ENCODE results near the gene ADAP2. TPM values are rescaled to one million over a fixed set of nuclear protein-coding genes. Genes with fewer than 3 reads are reported as not detected.
A peak's percentile ranks its signal among the peaks of the same experiment; 100 is the strongest.
"Not testable (repeated sequence)": the region's sequence is repeated elsewhere in the genome, so short reads cannot be mapped to it uniquely, and the experiment has no call there.

ADAP2 gene
- total and polyA plus RNA-seq, 7 experiments from 2014 or later, result 2.6 to 18.9 (median 4.9) TPM; not detected in 2

- Mint-ChIP-seq H3K27ac (peak overlapping the region in 1 of 9 donors; percentile 76), H3K36me3 (no peaks in the 10 kb centered on the region), H3K4me3 (no peak overlapping the region), H3K9me3 (no peaks in the 10 kb centered on the region), H3K4me1 (peaks cover 0 to 8% (median 0%) of the 10 kb centered on the region in 7 donors), H3K27me3 (peaks cover 0 to 27% (median 0%) of the 10 kb centered on the region in 5 donors)
- Histone ChIP-seq H3K27ac (ENCODE audit: low read depth, low read length) (no peak overlapping the region), H3K27me3 (ENCODE audit: control insufficient read depth in 2 of 2, insufficient read depth in 2 of 2, low read length in 2 of 2) (no peaks in the 10 kb centered on the region), H3K4me3 (ENCODE audit: low read length) (no peak overlapping the region), H3K4me1 (ENCODE audit: control insufficient read depth in 2 of 2, insufficient read depth in 2 of 2, low read length in 2 of 2) (no peaks in the 10 kb centered on the region), H3K9me3 (ENCODE audit: control insufficient read depth in 2 of 3, low read length in 3 of 3) (no peaks in the 10 kb centered on the region), H3K36me3 (ENCODE audit: control insufficient read depth in 2 of 3, insufficient read depth in 3 of 3, low read length in 3 of 3) (no peaks in the 10 kb centered on the region)
- ATAC-seq (no peak), DNase-seq (no peak)
- CTCF ChIA-PET, result no interaction called here
- intact Hi-C loops (cut with micrococcal nuclease), result no loop called here
- POLR2A ChIA-PET, result interaction anchor here (0.6 kb wide), 1 partner anchor 8 kb away, joined by 3 read pairs; no protein-coding TSS in a partner anchor
Observed at GRCh38 chr17:30956764-30957374, 35.1 kb downstream of the ADAP2 start.

DNA sequence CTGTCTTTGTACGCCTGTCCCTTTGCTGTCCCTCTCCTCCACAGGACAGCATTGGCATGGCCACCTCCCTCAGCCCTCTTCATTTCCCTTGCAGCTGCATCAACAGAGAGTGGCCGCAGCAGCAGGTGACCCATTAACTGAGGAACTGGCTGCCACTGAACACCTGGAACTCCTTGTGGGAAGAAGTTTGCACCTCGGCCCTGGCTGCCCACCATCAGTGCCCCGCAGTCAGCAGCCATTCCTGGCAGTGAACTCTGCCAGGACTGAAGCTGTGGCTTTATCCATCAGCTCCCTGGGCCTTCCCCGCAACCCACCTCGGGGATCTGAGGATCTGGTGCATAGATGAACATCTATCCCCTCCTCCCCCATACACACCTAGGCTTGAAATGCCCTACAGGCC is 36.0 kb downstream of the ADAP2 start:
- intact Hi-C loops (cut with micrococcal nuclease), result no loop called here
- Mint-ChIP-seq H3K4me3 (no peak overlapping the region), H3K27me3 (peaks cover 0 to 27% (median 0%) of the 10 kb centered on the region in 5 donors), H3K9me3 (no peaks in the 10 kb centered on the region), H3K36me3 (no peaks in the 10 kb centered on the region), H3K27ac (no peak overlapping the region), H3K4me1 (peaks cover 0 to 10% (median 0%) of the 10 kb centered on the region in 7 donors)
- no peak for ATAC-seq
- CTCF ChIA-PET, result no interaction called here
- POLR2A ChIA-PET, result no interaction called here
- H3K4me3 ChIP-seq (ENCODE audit: low read length), result no peak overlapping the region
- H3K27ac ChIP-seq (ENCODE audit: low read depth, low read length), result no peak overlapping the region
- no peaks in the 10 kb centered on the region for H3K36me3 ChIP-seq (ENCODE audit: control insufficient read depth in 2 of 3, insufficient read depth in 3 of 3, low read length in 3 of 3)
- H3K9me3 ChIP-seq (ENCODE audit: control insufficient read depth in 2 of 3, low read length in 3 of 3), result no peaks in the 10 kb centered on the region
- no peaks in the 10 kb centered on the region for H3K4me1 ChIP-seq (ENCODE audit: control insufficient read depth in 2 of 2, insufficient read depth in 2 of 2, low read length in 2 of 2)
- no peaks in the 10 kb centered on the region for H3K27me3 ChIP-seq (ENCODE audit: control insufficient read depth in 2 of 2, insufficient read depth in 2 of 2, low read length in 2 of 2)
- DNase-seq, result no peak

DNA sequence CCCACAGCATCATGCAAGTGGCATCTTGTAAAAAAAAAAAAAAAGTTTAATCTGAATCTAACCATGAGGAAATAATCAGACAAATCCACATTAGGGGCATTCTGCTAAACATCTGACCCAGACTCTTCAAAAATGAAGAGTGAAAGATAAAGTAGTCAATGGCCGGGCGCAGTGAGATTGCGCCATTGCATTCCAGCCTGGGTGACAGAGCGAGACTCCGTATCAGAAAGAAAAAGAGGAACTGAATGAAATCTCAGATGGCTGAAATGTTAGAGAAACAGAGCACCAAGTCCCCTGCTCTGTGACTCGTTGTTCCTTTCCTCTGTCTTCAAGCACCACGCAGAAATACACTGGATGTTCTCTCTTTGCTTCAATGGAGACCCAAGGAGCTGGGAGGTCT is 36.4 kb downstream of the ADAP2 start:
- intact Hi-C loops (cut with micrococcal nuclease), result no loop called here
- no peak overlapping the region for H3K27ac Mint-ChIP-seq
- no peak for DNase-seq
- H3K4me3 Mint-ChIP-seq, result no peak overlapping the region
- Histone ChIP-seq H3K9me3 (ENCODE audit: control insufficient read depth in 2 of 3, low read length in 3 of 3) (no peaks in the 10 kb centered on the region), H3K27me3 (ENCODE audit: control insufficient read depth in 2 of 2, insufficient read depth in 2 of 2, low read length in 2 of 2) (no peaks in the 10 kb centered on the region), H3K27ac (ENCODE audit: low read depth, low read length) (no peak overlapping the region), H3K36me3 (ENCODE audit: control insufficient read depth in 2 of 3, insufficient read depth in 3 of 3, low read length in 3 of 3) (no peaks in the 10 kb centered on the region), H3K4me1 (ENCODE audit: control insufficient read depth in 2 of 2, insufficient read depth in 2 of 2, low read length in 2 of 2) (no peaks in the 10 kb centered on the region), H3K4me3 (ENCODE audit: low read length) (no peak overlapping the region)
- no peaks in the 10 kb centered on the region for H3K36me3 Mint-ChIP-seq
- ATAC-seq, result peak; percentile 56
- no peaks in the 10 kb centered on the region for H3K9me3 Mint-ChIP-seq
- ChIA-PET CTCF (no interaction called here), POLR2A (no interaction called here)
- H3K4me1 Mint-ChIP-seq, result peaks cover 0 to 10% (median 0%) of the 10 kb centered on the region in 7 donors
- H3K27me3 Mint-ChIP-seq, result peaks cover 0 to 27% (median 0%) of the 10 kb centered on the region in 5 donors

DNA sequence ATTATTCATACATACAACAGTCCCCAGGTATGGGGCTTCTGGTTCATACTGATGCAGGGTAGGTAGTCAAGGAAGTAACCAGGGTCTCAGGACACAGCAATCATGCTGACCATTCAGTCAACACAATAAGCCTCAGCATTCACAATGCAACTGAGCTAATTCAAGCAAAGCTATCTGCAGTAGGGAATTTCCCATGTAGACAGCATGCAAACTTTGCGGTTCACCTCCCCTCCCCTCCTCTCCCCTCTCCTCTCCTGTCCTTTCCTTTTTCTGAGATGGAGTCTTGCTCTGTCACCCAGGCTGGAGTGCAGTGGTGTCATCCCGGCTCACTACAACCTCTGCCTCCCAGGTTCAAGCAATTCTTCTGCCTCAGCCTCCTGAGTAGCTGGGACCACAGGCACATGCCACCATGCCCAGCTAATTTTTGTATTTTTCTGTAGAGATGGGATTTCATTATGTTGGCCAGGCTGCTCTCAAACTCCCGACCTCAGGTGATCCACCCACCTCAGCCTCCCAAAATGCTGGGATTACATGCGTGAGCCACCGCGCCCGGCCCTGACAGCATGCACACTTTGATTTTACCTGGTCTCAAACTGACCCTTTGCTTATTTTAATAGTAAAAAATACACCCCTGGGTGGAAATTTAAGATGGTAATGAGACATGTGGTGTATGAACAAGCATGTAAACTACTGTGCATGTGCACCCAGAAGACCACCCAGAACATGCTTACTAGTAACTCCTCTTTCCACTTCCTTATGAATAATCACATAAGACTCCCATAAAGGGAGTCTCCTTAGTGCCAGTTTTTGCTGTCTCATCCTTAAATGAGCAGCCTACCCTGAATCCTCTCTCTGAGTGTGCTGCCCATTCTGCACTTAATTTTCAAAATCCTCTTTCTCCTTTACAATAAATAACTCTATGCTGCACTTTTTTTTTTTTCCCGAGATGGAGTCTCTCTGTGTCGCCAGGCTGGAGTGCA is 39.8 kb downstream of the ADAP2 start:
- peak overlapping the region in 1 of 10 donors; percentile 39 for H3K4me3 Mint-ChIP-seq
- intact Hi-C loops (cut with micrococcal nuclease), result no loop called here
- ChIA-PET POLR2A (interaction anchor here (0.6 kb wide), 1 partner anchor 246 kb away, joined by 3 read pairs; no protein-coding TSS in a partner anchor), CTCF (no interaction called here)
- H3K4me1 Mint-ChIP-seq, result peaks cover 0 to 10% (median 0%) of the 10 kb centered on the region in 7 donors
- peak; percentile 63 for ATAC-seq
- peaks cover 0 to 25% (median 0%) of the 10 kb centered on the region in 5 donors for H3K27me3 Mint-ChIP-seq
- H3K4me1 ChIP-seq (ENCODE audit: control insufficient read depth in 2 of 2, insufficient read depth in 2 of 2, low read length in 2 of 2), result no peaks in the 10 kb centered on the region
- H3K9me3 Mint-ChIP-seq, result no peaks in the 10 kb centered on the region
- no peaks in the 10 kb centered on the region for H3K36me3 Mint-ChIP-seq
- no peak overlapping the region for H3K4me3 ChIP-seq (ENCODE audit: low read length)
- H3K9me3 ChIP-seq (ENCODE audit: control insufficient read depth in 2 of 3, low read length in 3 of 3), result no peaks in the 10 kb centered on the region
- H3K27me3 ChIP-seq (ENCODE audit: control insufficient read depth in 2 of 2, insufficient read depth in 2 of 2, low read length in 2 of 2), result no peaks in the 10 kb centered on the region
- DNase-seq, result no peak
- H3K36me3 ChIP-seq (ENCODE audit: control insufficient read depth in 2 of 3, insufficient read depth in 3 of 3, low read length in 3 of 3), result no peaks in the 10 kb centered on the region
- H3K27ac ChIP-seq (ENCODE audit: low read depth, low read length), result no peak overlapping the region
- peak overlapping the region in 1 of 9 donors; percentile 83 for H3K27ac Mint-ChIP-seq

- H3K4me3 ChIP-seq (ENCODE audit: low read length); H3K27ac Mint-ChIP-seq; H3K36me3 ChIP-seq (ENCODE audit: control insufficient read depth in 2 of 3, insufficient read depth in 3 of 3, low read length in 3 of 3); H3K9me3 ChIP-seq (ENCODE audit: control insufficient read depth in 2 of 3, low read length in 3 of 3); intact Hi-C loops (cut with micrococcal nuclease); H3K27ac ChIP-seq (ENCODE audit: low read depth, low read length); H3K27me3 ChIP-seq (ENCODE audit: control insufficient read depth in 2 of 2, insufficient read depth in 2 of 2, low read length in 2 of 2); ATAC-seq; H3K4me3 Mint-ChIP-seq; CTCF ChIA-PET; POLR2A ChIA-PET; H3K36me3 Mint-ChIP-seq; DNase-seq; H3K9me3 Mint-ChIP-seq; H3K4me1 ChIP-seq (ENCODE audit: control insufficient read depth in 2 of 2, insufficient read depth in 2 of 2, low read length in 2 of 2); H3K27me3 Mint-ChIP-seq: not testable (repeated sequence)
- peaks cover 0 to 22% (median 2%) of the 10 kb centered on the region in 7 donors for H3K4me1 Mint-ChIP-seq
Observed at GRCh38 chr17:30964312-30964711, 42.6 kb downstream of the ADAP2 start.

DNA sequence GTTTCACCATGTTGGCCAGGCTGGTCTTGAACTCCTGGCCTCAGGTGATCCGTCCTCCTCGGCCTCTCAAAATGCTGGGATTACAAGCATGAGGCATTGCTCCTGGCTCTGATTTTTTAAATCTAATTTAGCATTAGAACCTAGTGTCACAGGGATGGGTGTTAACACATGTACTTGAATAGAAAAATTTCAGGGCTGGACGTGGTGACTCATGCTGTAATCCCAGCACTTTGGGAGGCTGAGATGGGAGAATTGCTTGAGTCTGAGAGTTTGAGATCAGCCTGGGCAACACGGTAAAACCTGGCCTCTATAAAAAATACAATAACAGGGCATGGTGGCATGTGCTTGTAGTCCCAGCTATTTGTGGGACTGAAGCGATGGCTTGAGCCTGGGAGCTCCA is 43.1 kb downstream of the ADAP2 start:
- H3K27ac Mint-ChIP-seq, result no peak overlapping the region
- Histone ChIP-seq H3K36me3 (ENCODE audit: control insufficient read depth in 2 of 3, insufficient read depth in 3 of 3, low read length in 3 of 3) (no peaks in the 10 kb centered on the region), H3K4me1 (ENCODE audit: control insufficient read depth in 2 of 2, insufficient read depth in 2 of 2, low read length in 2 of 2) (no peaks in the 10 kb centered on the region), H3K9me3 (ENCODE audit: control insufficient read depth in 2 of 3, low read length in 3 of 3) (no peaks in the 10 kb centered on the region), H3K27me3 (ENCODE audit: control insufficient read depth in 2 of 2, insufficient read depth in 2 of 2, low read length in 2 of 2) (no peaks in the 10 kb centered on the region), H3K27ac (ENCODE audit: low read depth, low read length) (no peak overlapping the region), H3K4me3 (ENCODE audit: low read length) (no peak overlapping the region)
- intact Hi-C loops (cut with micrococcal nuclease), result no loop called here
- H3K36me3 Mint-ChIP-seq, result no peaks in the 10 kb centered on the region
- ATAC-seq (no peak), DNase-seq (no peak)
- peaks cover under 1 to 26% (median 3%) of the 10 kb centered on the region in 7 donors for H3K4me1 Mint-ChIP-seq
- H3K9me3 Mint-ChIP-seq, result no peaks in the 10 kb centered on the region
- CTCF ChIA-PET, result no interaction called here
- no peak overlapping the region for H3K4me3 Mint-ChIP-seq
- H3K27me3 Mint-ChIP-seq, result no peaks in the 10 kb centered on the region
- POLR2A ChIA-PET, result no interaction called here

All from naive thymus-derived CD4-positive, alpha-beta T cell (primary cell).